Liver (tissue), 9 donors: ENCODE results near the gene P2RX3. TPM values are rescaled to one million over a fixed set of nuclear protein-coding genes. Genes with fewer than 3 reads are reported as not detected.

ENCODE experiments used
- DNase-seq: peaks from one replicate; pipeline ENCODE4 v3.0.0-alpha.2; 2017; ENCODE audit warnings: low spot score
- H3K27ac ChIP-seq, 2 donors: one replicate each; pipeline ENCODE4 v1.7.0; 2013; ENCODE audit warnings: inconsistent platforms in 2 of 2, low read length in 2 of 2, control low read depth in 1 of 2, low read depth in 1 of 2, mild to moderate bottlenecking in 1 of 2
- H3K27me3 ChIP-seq, 4 donors: one replicate each; pipeline versions ENCODE4 v1.6.1 to v1.7.0; 2013; ENCODE audit warnings: low read length in 3 of 4, inconsistent platforms in 1 of 4, mild to moderate bottlenecking in 1 of 4, moderate library complexity in 1 of 4; ENCODE audit not compliant: control insufficient read depth in 4 of 4, insufficient read depth in 4 of 4
- H3K36me3 ChIP-seq, 4 donors: one replicate each; pipeline versions ENCODE4 v1.6.1 to v1.7.0; 2013; ENCODE audit warnings: low read length in 3 of 4, mild to moderate bottlenecking in 3 of 4, low read depth in 1 of 4, moderate library complexity in 1 of 4; ENCODE audit not compliant: control insufficient read depth in 4 of 4, insufficient read depth in 3 of 4
- H3K4me1 ChIP-seq, 4 donors: one replicate each; pipeline versions ENCODE4 v1.6.1 to v1.7.0; 2013; ENCODE audit warnings: low read length in 3 of 4, mild to moderate bottlenecking in 3 of 4, moderate library complexity in 1 of 4; ENCODE audit not compliant: control insufficient read depth in 4 of 4, insufficient read depth in 4 of 4
- H3K4me3 ChIP-seq, 3 donors: one replicate each; pipeline versions ENCODE4 v1.6.1 to v1.7.0; 2013; ENCODE audit warnings: low read length in 3 of 3, control low read depth in 1 of 3, low read depth in 1 of 3, mild to moderate bottlenecking in 1 of 3
- H3K9ac ChIP-seq, 2 donors: one replicate each; pipeline ENCODE4 v1.7.0; 2013; ENCODE audit warnings: low read length in 2 of 2, mild to moderate bottlenecking in 2 of 2, moderate library complexity in 2 of 2, control low read depth in 1 of 2, low read depth in 1 of 2
- H3K9me3 ChIP-seq, 4 donors: one replicate each; pipeline versions ENCODE4 v1.6.1 to v1.7.0; 2013; ENCODE audit warnings: low read length in 3 of 4; ENCODE audit not compliant: control insufficient read depth in 4 of 4
- EGR1 ChIP-seq, 2 donors: IDR thresholded peaks; 2 replicates each; pipeline ENCODE4 v1.6.1; 2016 to 2018; ENCODE audit warnings: antibody characterized with exemption in 2 of 2, low read depth in 2 of 2
- FOXA1 ChIP-seq: IDR thresholded peaks from 2 replicates; pipeline ENCODE4 v1.6.1; 2016; ENCODE audit warnings: antibody characterized with exemption
- FOXA2 ChIP-seq: IDR thresholded peaks from 2 replicates; pipeline ENCODE4 v1.6.1; 2016; ENCODE audit warnings: antibody characterized with exemption
- GABPA ChIP-seq, 2 donors: IDR thresholded peaks in 1 of 2; conservative IDR thresholded peaks in 1 of 2; 2 replicates each; pipeline ENCODE4 v1.6.1; 2016; ENCODE audit warnings: antibody characterized with exemption in 2 of 2, mild to moderate bottlenecking in 1 of 2, moderate library complexity in 1 of 2
- HNF4A ChIP-seq, 2 donors: conservative IDR thresholded peaks; 2 replicates each; pipeline ENCODE4 v1.6.1; 2016; ENCODE audit warnings: antibody characterized with exemption in 2 of 2, mild to moderate bottlenecking in 2 of 2
- HNF4G ChIP-seq: IDR thresholded peaks from 2 replicates; pipeline ENCODE4 v1.6.1; 2016; ENCODE audit warnings: antibody characterized with exemption
- JUND ChIP-seq, 2 donors: IDR thresholded peaks; 2 replicates each; pipeline ENCODE4 v1.6.1; 2016; ENCODE audit warnings: antibody characterized with exemption in 2 of 2
- NR2F2 ChIP-seq: IDR thresholded peaks from 2 replicates; pipeline ENCODE4 v1.6.1; 2016; ENCODE audit warnings: antibody characterized with exemption
- RAD21 ChIP-seq, 2 donors: IDR thresholded peaks; 2 replicates each; pipeline ENCODE4 v1.6.1; 2016; ENCODE audit warnings: antibody characterized with exemption in 2 of 2, mild to moderate bottlenecking in 2 of 2
- RXRA ChIP-seq, 2 donors: IDR thresholded peaks; 2 replicates each; pipeline ENCODE4 v1.6.1; 2017 to 2018; ENCODE audit warnings: antibody characterized with exemption in 2 of 2, mild to moderate bottlenecking in 1 of 2
- SP1 ChIP-seq: IDR thresholded peaks from 2 replicates; pipeline ENCODE4 v1.6.1; 2018; ENCODE audit warnings: antibody characterized with exemption, mild to moderate bottlenecking
- TAF1 ChIP-seq: conservative IDR thresholded peaks from 2 replicates; pipeline ENCODE4 v1.6.1; 2016; ENCODE audit warnings: antibody characterized with exemption, mild to moderate bottlenecking
- WGBS: extraction: QIAGEN DNeasy Blood & Tissue Kit; methylation state at CpG from one replicate; pipeline ENCODE4 v1.1.7; 2013; 5-methylcytosine and 5-hydroxymethylcytosine counted together
- polyA plus RNA-seq, 2 donors: library from polyadenylated mRNA; stranded (reverse) in 1 of 2; unstranded in 1 of 2; fragments of 200-250 nt in 1 of 2; fragments of >200 nt in 1 of 2; fragmentation: Nextera tagmentation in 1 of 2; extraction: Ambion mirVana in 1 of 2; gene quantifications; one replicate each; pipeline versions ENCODE4 v1.2.1 to v1.2.3, GENCODE V29; 2013 to 2015
- total RNA-seq, 2 donors: library from RNA; depleted of rRNA; stranded (reverse); fragments of >200 nt; gene quantifications; one replicate each; pipeline ENCODE4 v1.2.3, GENCODE V29; 2014
- TF ChIP-seq, protein P1 (sequence below): IDR thresholded peaks from 2 replicates; pipeline ENCODE4 v1.6.1; 2016; ENCODE audit warnings: antibody characterized with exemption, mild to moderate bottlenecking
- TF ChIP-seq, protein P2 (sequence below): IDR thresholded peaks from 2 replicates; pipeline ENCODE4 v1.6.1; 2016; ENCODE audit warnings: antibody characterized with exemption
- TF ChIP-seq, protein P3 (sequence below): IDR thresholded peaks from 2 replicates; pipeline ENCODE4 v1.6.1; 2016; ENCODE audit warnings: antibody characterized with exemption
- TF ChIP-seq, protein P4 (sequence below): fragments of 150-350 bp; IDR thresholded peaks from 2 replicates; pipeline ENCODE4 v1.5.1; 2017; ENCODE audit warnings: improper control_type of control experiment, low read depth, low read length; ENCODE audit not compliant: missing input control
- TF ChIP-seq, protein P5 (sequence below): IDR thresholded peaks from 2 replicates; pipeline ENCODE4 v1.6.1; 2016; ENCODE audit warnings: antibody characterized with exemption
- donor health status: healthy.
- donor health status: healthy.
- donor health status: healthy.
- donor health status: healthy.
- donor health status: healthy.

Gene P2RX3
- total and polyA plus RNA-seq, 4 donors: 0.18 to 0.33 (median 0.23) TPM

DNA sequence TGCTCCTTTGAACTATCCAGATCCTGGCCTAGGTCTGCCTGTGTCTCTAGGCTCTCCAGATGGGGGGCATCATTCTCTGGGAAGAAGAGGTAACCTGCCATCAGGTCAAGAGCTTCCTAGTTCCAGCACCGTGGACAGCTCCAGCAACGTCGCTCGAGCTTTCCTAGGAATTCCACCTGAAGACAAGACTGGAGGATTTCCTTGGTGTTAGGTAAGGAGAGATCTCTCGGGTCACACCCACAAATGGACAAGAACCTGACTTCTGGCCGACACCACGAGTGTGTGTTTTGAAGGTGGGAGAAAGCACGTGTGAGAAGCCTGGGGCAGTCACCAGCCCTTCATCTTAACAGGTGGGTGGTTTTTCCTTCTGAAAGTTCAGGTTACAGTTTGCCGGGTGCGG, 41.6 kb downstream of the P2RX3 start:
- Histone ChIP-seq H3K27ac (no peak overlapping the region), H3K27me3 (no peaks in the 10 kb centered on the region), H3K36me3 (no peaks in the 10 kb centered on the region), H3K4me3 (no peak overlapping the region), H3K4me1 (no peaks in the 10 kb centered on the region), H3K9ac (no peak overlapping the region), H3K9me3 (no peaks in the 10 kb centered on the region)
- TF ChIP-seq SP1: no peak
- TF ChIP-seq, protein P1, sequence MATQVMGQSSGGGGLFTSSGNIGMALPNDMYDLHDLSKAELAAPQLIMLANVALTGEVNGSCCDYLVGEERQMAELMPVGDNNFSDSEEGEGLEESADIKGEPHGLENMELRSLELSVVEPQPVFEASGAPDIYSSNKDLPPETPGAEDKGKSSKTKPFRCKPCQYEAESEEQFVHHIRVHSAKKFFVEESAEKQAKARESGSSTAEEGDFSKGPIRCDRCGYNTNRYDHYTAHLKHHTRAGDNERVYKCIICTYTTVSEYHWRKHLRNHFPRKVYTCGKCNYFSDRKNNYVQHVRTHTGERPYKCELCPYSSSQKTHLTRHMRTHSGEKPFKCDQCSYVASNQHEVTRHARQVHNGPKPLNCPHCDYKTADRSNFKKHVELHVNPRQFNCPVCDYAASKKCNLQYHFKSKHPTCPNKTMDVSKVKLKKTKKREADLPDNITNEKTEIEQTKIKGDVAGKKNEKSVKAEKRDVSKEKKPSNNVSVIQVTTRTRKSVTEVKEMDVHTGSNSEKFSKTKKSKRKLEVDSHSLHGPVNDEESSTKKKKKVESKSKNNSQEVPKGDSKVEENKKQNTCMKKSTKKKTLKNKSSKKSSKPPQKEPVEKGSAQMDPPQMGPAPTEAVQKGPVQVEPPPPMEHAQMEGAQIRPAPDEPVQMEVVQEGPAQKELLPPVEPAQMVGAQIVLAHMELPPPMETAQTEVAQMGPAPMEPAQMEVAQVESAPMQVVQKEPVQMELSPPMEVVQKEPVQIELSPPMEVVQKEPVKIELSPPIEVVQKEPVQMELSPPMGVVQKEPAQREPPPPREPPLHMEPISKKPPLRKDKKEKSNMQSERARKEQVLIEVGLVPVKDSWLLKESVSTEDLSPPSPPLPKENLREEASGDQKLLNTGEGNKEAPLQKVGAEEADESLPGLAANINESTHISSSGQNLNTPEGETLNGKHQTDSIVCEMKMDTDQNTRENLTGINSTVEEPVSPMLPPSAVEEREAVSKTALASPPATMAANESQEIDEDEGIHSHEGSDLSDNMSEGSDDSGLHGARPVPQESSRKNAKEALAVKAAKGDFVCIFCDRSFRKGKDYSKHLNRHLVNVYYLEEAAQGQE: peak; percentile 98
- WGBS: 29% methylated on average over 10 of the region's 10 CpGs
- DNase-seq: no peak

DNA sequence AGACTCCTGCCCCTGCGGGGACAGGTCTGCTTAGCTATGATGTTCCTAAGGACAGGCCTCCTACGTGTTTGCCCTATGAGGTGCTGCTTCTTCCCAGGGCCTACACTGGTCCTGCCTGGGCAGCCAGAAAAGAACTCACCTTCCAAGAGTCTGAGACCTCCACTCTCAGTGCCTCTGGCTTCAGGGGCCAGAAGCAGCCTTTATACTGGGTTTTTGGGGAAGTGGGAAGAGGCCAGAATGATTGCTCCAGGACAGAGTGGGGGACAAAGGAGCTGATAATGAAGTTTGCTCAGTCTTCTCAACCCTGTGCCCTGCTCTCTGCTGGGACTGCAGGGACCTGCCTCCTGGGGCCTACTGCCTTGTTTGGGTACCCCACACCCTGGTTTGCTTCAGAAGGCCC, 42.8 kb downstream of the P2RX3 start, which contains the start of gene PRG3:
Gene PRG3, minus strand, starts transcription at position 176 of the 400 bp plus-strand sequence. CDS start 442 bp downstream, outside the sequence.
- H3K27me3 ChIP-seq: no peaks in the 10 kb centered on the region
- no peak within 1 kb of the TSS for H3K4me3 ChIP-seq
- H3K9ac ChIP-seq: no peak within 1 kb of the TSS
- H3K4me1 ChIP-seq: no peaks in the 10 kb centered on the region
- H3K9me3 ChIP-seq: no peaks in the 10 kb centered on the region
- no peak within 1 kb of the TSS for H3K27ac ChIP-seq
- WGBS: 80% methylated on average over 2 of the region's 2 CpGs
- H3K36me3 ChIP-seq: no peaks in the 10 kb centered on the region
- no peak for TF ChIP-seq EGR1 (IDR thresholded peaks at IDR 0.05; ENCODE audit: low read depth in 2 of 2)
- no peak for TF ChIP-seq RAD21 (IDR thresholded peaks at IDR 0.05)
- TF ChIP-seq SP1: no peak
- no peak for TF ChIP-seq TAF1
- no peak for TF ChIP-seq RXRA (IDR thresholded peaks at IDR 0.05)
- no peak for TF ChIP-seq NR2F2
- TF ChIP-seq HNF4G: no peak
- TF ChIP-seq, protein P2, sequence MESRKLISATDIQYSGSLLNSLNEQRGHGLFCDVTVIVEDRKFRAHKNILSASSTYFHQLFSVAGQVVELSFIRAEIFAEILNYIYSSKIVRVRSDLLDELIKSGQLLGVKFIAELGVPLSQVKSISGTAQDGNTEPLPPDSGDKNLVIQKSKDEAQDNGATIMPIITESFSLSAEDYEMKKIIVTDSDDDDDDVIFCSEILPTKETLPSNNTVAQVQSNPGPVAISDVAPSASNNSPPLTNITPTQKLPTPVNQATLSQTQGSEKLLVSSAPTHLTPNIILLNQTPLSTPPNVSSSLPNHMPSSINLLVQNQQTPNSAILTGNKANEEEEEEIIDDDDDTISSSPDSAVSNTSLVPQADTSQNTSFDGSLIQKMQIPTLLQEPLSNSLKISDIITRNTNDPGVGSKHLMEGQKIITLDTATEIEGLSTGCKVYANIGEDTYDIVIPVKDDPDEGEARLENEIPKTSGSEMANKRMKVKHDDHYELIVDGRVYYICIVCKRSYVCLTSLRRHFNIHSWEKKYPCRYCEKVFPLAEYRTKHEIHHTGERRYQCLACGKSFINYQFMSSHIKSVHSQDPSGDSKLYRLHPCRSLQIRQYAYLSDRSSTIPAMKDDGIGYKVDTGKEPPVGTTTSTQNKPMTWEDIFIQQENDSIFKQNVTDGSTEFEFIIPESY: no peak
- TF ChIP-seq, protein P3, sequence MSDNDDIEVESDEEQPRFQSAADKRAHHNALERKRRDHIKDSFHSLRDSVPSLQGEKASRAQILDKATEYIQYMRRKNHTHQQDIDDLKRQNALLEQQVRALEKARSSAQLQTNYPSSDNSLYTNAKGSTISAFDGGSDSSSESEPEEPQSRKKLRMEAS: no peak
- TF ChIP-seq, protein P4, sequence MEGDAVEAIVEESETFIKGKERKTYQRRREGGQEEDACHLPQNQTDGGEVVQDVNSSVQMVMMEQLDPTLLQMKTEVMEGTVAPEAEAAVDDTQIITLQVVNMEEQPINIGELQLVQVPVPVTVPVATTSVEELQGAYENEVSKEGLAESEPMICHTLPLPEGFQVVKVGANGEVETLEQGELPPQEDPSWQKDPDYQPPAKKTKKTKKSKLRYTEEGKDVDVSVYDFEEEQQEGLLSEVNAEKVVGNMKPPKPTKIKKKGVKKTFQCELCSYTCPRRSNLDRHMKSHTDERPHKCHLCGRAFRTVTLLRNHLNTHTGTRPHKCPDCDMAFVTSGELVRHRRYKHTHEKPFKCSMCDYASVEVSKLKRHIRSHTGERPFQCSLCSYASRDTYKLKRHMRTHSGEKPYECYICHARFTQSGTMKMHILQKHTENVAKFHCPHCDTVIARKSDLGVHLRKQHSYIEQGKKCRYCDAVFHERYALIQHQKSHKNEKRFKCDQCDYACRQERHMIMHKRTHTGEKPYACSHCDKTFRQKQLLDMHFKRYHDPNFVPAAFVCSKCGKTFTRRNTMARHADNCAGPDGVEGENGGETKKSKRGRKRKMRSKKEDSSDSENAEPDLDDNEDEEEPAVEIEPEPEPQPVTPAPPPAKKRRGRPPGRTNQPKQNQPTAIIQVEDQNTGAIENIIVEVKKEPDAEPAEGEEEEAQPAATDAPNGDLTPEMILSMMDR: no peak
- TF ChIP-seq HNF4A (conservative IDR thresholded peaks at IDR 0.05): no peak
- TF ChIP-seq GABPA (IDR thresholded peaks at IDR 0.05 in 1 of 2, conservative IDR thresholded peaks at IDR 0.05 in 1 of 2): no peak
- TF ChIP-seq FOXA2: no peak
- TF ChIP-seq FOXA1: no peak
- TF ChIP-seq JUND (IDR thresholded peaks at IDR 0.05): no peak
- TF ChIP-seq, protein P5, sequence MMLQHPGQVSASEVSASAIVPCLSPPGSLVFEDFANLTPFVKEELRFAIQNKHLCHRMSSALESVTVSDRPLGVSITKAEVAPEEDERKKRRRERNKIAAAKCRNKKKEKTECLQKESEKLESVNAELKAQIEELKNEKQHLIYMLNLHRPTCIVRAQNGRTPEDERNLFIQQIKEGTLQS: no peak
- no peak for DNase-seq
